HCT116 (cell line): ENCODE data around the gene EPHB4. TPM values are rescaled to one million over a fixed set of nuclear protein-coding genes. Genes with fewer than 3 reads are reported as not detected.

Source experiments
- ATAC-seq: fragments of 200-7000 bp; cut with Tn5 transposase; 2 replicates; pipeline ENCODE4 v1.9.1; 2020; ENCODE audit warnings: mild to moderate bottlenecking, moderate library complexity
- BruUV-seq: library from RNA; stranded (reverse); fragments of 400-500 nt; replicated peaks from 2 replicates; lab custom pipeline; 2021; lab: Mats Ljungman, UMichigan
- CTCF ChIA-PET: fragments of 300-600 bp; sonication (Branson Sonifier 250); formaldehyde crosslinking; loops from one replicate; lab custom pipeline; 2021; ENCODE audit warnings: antibody characterized with exemption; lab: Charles Lee
- POLR2A ChIA-PET: fragments of 300-600, 350-600 bp; sonication (Branson Sonifier 250); formaldehyde crosslinking; loops from one replicate; lab custom pipeline; 2021; ENCODE audit warnings: antibody characterized with exemption; lab: Charles Lee
- RAD21 ChIA-PET, 2 experiments: fragments of 300-600 bp; sonication (Branson Sonifier 250); formaldehyde crosslinking; loops; one replicate each; lab custom pipeline; 2023; ENCODE audit warnings: low total read pairs in 2 of 2; ENCODE audit not compliant: uncharacterized antibody in 2 of 2, unreplicated experiment in 2 of 2, low non-redundant PET in 1 of 2; lab: Charles Lee
- DNase-seq: peaks from one replicate; pipeline ENCODE4 v3.0.0-alpha.2; 2010; ENCODE audit warnings: low read depth, low spot score
- H2AFZ ChIP-seq: fragments of 200-600 bp; shearing (Covaris generic), sonication (generic); 2 replicates; pipeline ENCODE4 v1.6.1; 2017; ENCODE audit warnings: low read depth, mixed run types, mixed read lengths, antibody characterized with exemption, low read length; ENCODE audit not compliant: poor library complexity, severe bottlenecking
- H3K27ac ChIP-seq: 2 replicates; pipeline ENCODE4 v1.5.1; 2012; ENCODE audit warnings: low read depth, low read length
- H3K27me3 ChIP-seq: fragments of 200-600 bp; sonication (generic); 2 replicates; pipeline ENCODE4 v1.6.1; 2016; ENCODE audit warnings: mixed run types, low read length, mixed read lengths; ENCODE audit not compliant: insufficient read depth
- H3K36me3 ChIP-seq, 2 experiments: fragments of 200-500 bp in 1 of 2; fragments of 200-600 bp in 1 of 2; sonication (Bioruptor generic) in 1 of 2; sonication (generic) in 1 of 2; 2 replicates each; pipeline versions ENCODE4 v1.5.1 to v1.6.1; 2014 to 2016; ENCODE audit warnings: low read length in 2 of 2, inconsistent platforms in 1 of 2, mixed read lengths in 1 of 2, mixed run types in 1 of 2; ENCODE audit not compliant: insufficient read depth in 2 of 2, control insufficient read depth in 1 of 2
- H3K4me1 ChIP-seq, 2 experiments: fragments of 200-600 bp in 1 of 2; sonication (generic) in 1 of 2; 2 replicates each; pipeline versions ENCODE4 v1.5.1 to v1.6.1; 2012 to 2017; ENCODE audit warnings: low read length in 2 of 2, inconsistent platforms in 1 of 2, mild to moderate bottlenecking in 1 of 2, mixed read lengths in 1 of 2, mixed run types in 1 of 2, moderate library complexity in 1 of 2; ENCODE audit not compliant: insufficient read depth in 2 of 2, control insufficient read depth in 1 of 2
- H3K4me2 ChIP-seq: fragments of 200-600 bp; sonication (generic); 2 replicates; pipeline ENCODE4 v1.6.1; 2017; ENCODE audit warnings: mixed run types, low read length, mixed read lengths
- H3K4me3 ChIP-seq, 2 experiments: fragments of 200-600 bp in 1 of 2; sonication (generic) in 1 of 2; replicated peaks in 1 of 2; 2 replicates each; pipeline ENCODE4 v1.5.1; 2011 to 2016; ENCODE audit warnings: low read length in 2 of 2, control low read depth in 1 of 2, low read depth in 1 of 2, mild to moderate bottlenecking in 1 of 2, mixed read lengths in 1 of 2, mixed run types in 1 of 2
- H3K79me2 ChIP-seq: fragments of 200-600 bp; sonication (generic); 2 replicates; pipeline ENCODE4 v1.6.1; 2017; ENCODE audit warnings: mild to moderate bottlenecking, mixed run types, low read length, moderate library complexity, mixed read lengths; ENCODE audit not compliant: insufficient read depth
- H3K9ac ChIP-seq: fragments of 200-600 bp; sonication (generic); 2 replicates; pipeline ENCODE4 v1.6.1; 2016; ENCODE audit warnings: low read length, mixed read lengths
- H3K9me2 ChIP-seq: fragments of 200-600 bp; sonication (generic), shearing (Covaris generic); 2 replicates; pipeline ENCODE4 v1.6.1; 2017; ENCODE audit warnings: mixed run types, mild to moderate bottlenecking, moderate library complexity; ENCODE audit not compliant: insufficient read depth
- H3K9me3 ChIP-seq, 2 experiments: fragments of 200-500 bp in 1 of 2; fragments of 200-600 bp in 1 of 2; sonication (Bioruptor generic) in 1 of 2; sonication (generic) in 1 of 2; 2 replicates each; pipeline ENCODE4 v1.6.1; 2014 to 2017; ENCODE audit warnings: low read length in 2 of 2, mixed read lengths in 2 of 2, inconsistent platforms in 1 of 2, low read depth in 1 of 2, mild to moderate bottlenecking in 1 of 2, mixed run types in 1 of 2, moderate library complexity in 1 of 2; ENCODE audit not compliant: control insufficient read depth in 1 of 2, insufficient read depth in 1 of 2
- H4K20me1 ChIP-seq: fragments of 200-600 bp; sonication (generic), shearing (Covaris generic); 2 replicates; pipeline ENCODE4 v1.6.1; 2017; ENCODE audit warnings: mixed run types, mild to moderate bottlenecking, moderate library complexity; ENCODE audit not compliant: insufficient read depth
- CEBPB ChIP-seq: IDR thresholded peaks from 2 replicates; pipeline ENCODE4 v1.6.1; 2012; ENCODE audit warnings: low read depth
- ELF1 ChIP-seq: IDR thresholded peaks from 2 replicates; pipeline ENCODE4 v1.6.1; 2012; ENCODE audit warnings: low read depth, borderline replicate concordance
- EZH2 ChIP-seq: fragments of 200-600 bp; sonication (generic); IDR thresholded peaks from 2 replicates; pipeline ENCODE4 v1.6.1; 2017; ENCODE audit warnings: antibody characterized with exemption, mixed run types
- FOSL1 ChIP-seq: IDR thresholded peaks from 2 replicates; pipeline ENCODE4 v1.6.1; 2012; ENCODE audit warnings: low read depth
- JUND ChIP-seq: IDR thresholded peaks from 2 replicates; pipeline ENCODE4 v1.6.1; 2012
- POLR2A ChIP-seq: IDR thresholded peaks from 2 replicates; pipeline ENCODE4 v1.7.0; 2011; ENCODE audit warnings: borderline replicate concordance; ENCODE audit not compliant: insufficient read depth, insufficient read length; ENCODE audit errors: extremely low read depth
- POLR2AphosphoS5 ChIP-seq: IDR thresholded peaks from 2 replicates; pipeline ENCODE4 v1.6.1; 2011; ENCODE audit warnings: mild to moderate bottlenecking, low read depth, low read length, moderate library complexity
- RAD21 ChIP-seq: IDR thresholded peaks from 2 replicates; pipeline ENCODE4 v1.6.1; 2012; ENCODE audit warnings: low read depth, mild to moderate bottlenecking
- SIN3A ChIP-seq: IDR thresholded peaks from 2 replicates; pipeline ENCODE4 v1.6.1; 2012; ENCODE audit warnings: low read depth
- SRF ChIP-seq: IDR thresholded peaks from 2 replicates; pipeline ENCODE4 v1.6.1; 2012; ENCODE audit warnings: low read depth
- TCF7L2 ChIP-seq: IDR thresholded peaks from 2 replicates; pipeline ENCODE4 v1.7.0; 2011; ENCODE audit warnings: borderline replicate concordance, inconsistent platforms; ENCODE audit not compliant: insufficient read depth, insufficient read length; ENCODE audit errors: extremely low read depth
- YY1 ChIP-seq: IDR thresholded peaks from 2 replicates; pipeline ENCODE4 v1.6.1; 2011; ENCODE audit warnings: low read length, low read depth, moderate library complexity, mild to moderate bottlenecking; ENCODE audit not compliant: insufficient replicate concordance; ENCODE audit errors: extremely low read depth
- ZFX ChIP-seq: fragments of 450-650 bp; IDR thresholded peaks from 2 replicates; pipeline ENCODE4 v1.6.1; 2017
- ZNF274 ChIP-seq: fragments of 200-500 bp; sonication (Bioruptor generic); IDR thresholded peaks from 2 replicates; pipeline ENCODE4 v1.6.1; 2014; ENCODE audit warnings: mild to moderate bottlenecking, low read depth, low read length, inconsistent platforms
- intact Hi-C: fragments of 100-400 bp; cut with micrococcal nuclease; formaldehyde crosslinking; loops from 2 replicates; pipeline ENCODE4 v1.10.0; 2022
- total RNA-seq: library from RNA; stranded (reverse); gene quantifications from one replicate; pipeline ENCODE4 v1.2.1, GENCODE V29; 2021; ENCODE audit not compliant: unreplicated experiment
- TF ChIP-seq, protein P1 (sequence below): IDR thresholded peaks from 2 replicates; pipeline ENCODE4 v1.6.1; 2012
- TF ChIP-seq, protein P2 (sequence below): IDR thresholded peaks from 2 replicates; pipeline ENCODE4 v1.6.1; 2012
- TF ChIP-seq, protein P3 (sequence below), 3 experiments: fragments of 200-600 bp in 1 of 3; sonication (generic) in 1 of 3; IDR thresholded peaks in 2 of 3; conservative IDR thresholded peaks in 1 of 3; 2 replicates each; pipeline ENCODE4 v1.5.1; 2012 to 2017; ENCODE audit warnings: low read depth in 2 of 3, low read length in 2 of 3, antibody characterized with exemption in 1 of 3, borderline replicate concordance in 1 of 3, control low read depth in 1 of 3, mild to moderate bottlenecking in 1 of 3, mixed read lengths in 1 of 3, mixed run types in 1 of 3, moderate library complexity in 1 of 3; ENCODE audit not compliant: insufficient read depth in 1 of 3

EPHB4 gene
- total RNA-seq, 1 experiment from 2014 or later = 61.1 TPM

DNA sequence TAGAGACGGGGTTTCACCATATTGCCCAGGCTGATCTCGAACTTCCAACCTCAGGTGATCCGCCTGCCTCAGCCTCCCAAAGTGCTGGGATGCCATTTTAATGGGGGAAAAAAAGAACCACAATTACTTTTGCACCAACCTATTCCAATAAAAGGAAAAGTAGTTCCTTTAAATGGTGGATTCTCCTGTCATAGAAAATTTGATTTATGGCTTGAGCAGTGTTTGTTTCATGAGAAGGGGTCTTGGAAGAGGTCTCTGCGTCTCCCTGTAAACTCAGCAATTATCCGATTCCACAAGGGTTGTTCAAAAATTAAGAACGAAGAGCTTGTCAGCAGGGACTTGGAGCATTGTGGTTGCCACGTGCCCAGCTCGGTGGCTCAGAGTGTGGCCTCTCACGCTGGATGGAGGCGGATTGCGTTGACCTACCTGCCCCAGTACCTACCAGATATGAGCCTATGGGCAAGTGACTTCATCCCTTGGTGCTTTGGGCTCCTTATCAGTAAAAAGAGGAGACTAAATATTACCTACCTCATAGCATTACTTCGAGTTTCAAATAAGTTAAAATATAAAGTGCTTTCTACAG is 37.0 kb upstream of the EPHB4 start:
- Histone ChIP-seq H3K4me2 (no peak overlapping the region), H3K36me3 (peaks cover 2 to 13% of the 10 kb centered on the region in 2 experiments; a peak in 3 of 4 replicates), H3K4me1 (peaks cover 25 to 39% of the 10 kb centered on the region in 2 experiments), H4K20me1 (no peaks in the 10 kb centered on the region), H3K4me3 (no peak overlapping the region), H3K27me3 (no peaks in the 10 kb centered on the region), H2AFZ (no peak overlapping the region), H3K9ac (peak overlapping the region; percentile 99; the same call in 1 of the 2 replicates), H3K9me2 (no peaks in the 10 kb centered on the region), H3K79me2 (peaks cover 23% of the 10 kb centered on the region), H3K9me3 (no peaks in the 10 kb centered on the region), H3K27ac (peak overlapping the region; percentile 100; the same call in 1 of the 2 replicates)
- intact Hi-C loops = no loop called here
- RAD21 ChIA-PET = interaction anchor here in 1 of 2 experiments (0.7 kb wide), 1 partner anchor 12 kb away, joined by 4 read pairs; no protein-coding TSS in a partner anchor
- TF ChIP-seq YY1 (no peak), SIN3A (no peak), CEBPB (no peak), JUND (no peak), ZFX (no peak), EZH2 (no peak), SRF (no peak), ZNF274 (no peak), TCF7L2 (no peak), RAD21 (no peak), ELF1 (no peak), POLR2AphosphoS5 (no peak), POLR2A (no peak), FOSL1 (no peak)
- TF ChIP-seq, protein P1, sequence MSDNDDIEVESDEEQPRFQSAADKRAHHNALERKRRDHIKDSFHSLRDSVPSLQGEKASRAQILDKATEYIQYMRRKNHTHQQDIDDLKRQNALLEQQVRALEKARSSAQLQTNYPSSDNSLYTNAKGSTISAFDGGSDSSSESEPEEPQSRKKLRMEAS = no peak
- TF ChIP-seq, protein P2, sequence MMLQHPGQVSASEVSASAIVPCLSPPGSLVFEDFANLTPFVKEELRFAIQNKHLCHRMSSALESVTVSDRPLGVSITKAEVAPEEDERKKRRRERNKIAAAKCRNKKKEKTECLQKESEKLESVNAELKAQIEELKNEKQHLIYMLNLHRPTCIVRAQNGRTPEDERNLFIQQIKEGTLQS = no peak
- TF ChIP-seq, protein P3, sequence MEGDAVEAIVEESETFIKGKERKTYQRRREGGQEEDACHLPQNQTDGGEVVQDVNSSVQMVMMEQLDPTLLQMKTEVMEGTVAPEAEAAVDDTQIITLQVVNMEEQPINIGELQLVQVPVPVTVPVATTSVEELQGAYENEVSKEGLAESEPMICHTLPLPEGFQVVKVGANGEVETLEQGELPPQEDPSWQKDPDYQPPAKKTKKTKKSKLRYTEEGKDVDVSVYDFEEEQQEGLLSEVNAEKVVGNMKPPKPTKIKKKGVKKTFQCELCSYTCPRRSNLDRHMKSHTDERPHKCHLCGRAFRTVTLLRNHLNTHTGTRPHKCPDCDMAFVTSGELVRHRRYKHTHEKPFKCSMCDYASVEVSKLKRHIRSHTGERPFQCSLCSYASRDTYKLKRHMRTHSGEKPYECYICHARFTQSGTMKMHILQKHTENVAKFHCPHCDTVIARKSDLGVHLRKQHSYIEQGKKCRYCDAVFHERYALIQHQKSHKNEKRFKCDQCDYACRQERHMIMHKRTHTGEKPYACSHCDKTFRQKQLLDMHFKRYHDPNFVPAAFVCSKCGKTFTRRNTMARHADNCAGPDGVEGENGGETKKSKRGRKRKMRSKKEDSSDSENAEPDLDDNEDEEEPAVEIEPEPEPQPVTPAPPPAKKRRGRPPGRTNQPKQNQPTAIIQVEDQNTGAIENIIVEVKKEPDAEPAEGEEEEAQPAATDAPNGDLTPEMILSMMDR (IDR thresholded peaks at IDR 0.05 in 2 of 3, conservative IDR thresholded peaks at IDR 0.05 in 1 of 3; ENCODE audit: borderline replicate concordance in 1 of 3, insufficient read depth in 1 of 3, low read depth in 2 of 3, low read length in 2 of 3) = no peak
- DNase-seq = no peak
- CTCF ChIA-PET = no interaction called here
- no peak for ATAC-seq
- no TSS peak for BruUV-seq
- POLR2A ChIA-PET = no interaction called here
